NCI-H2081 (cell line): ENCODE data around the gene MYO3A.

Experiments used
- DNase-seq, 2 experiments: peaks; one replicate each; lab custom pipeline; 2025; lab: John Stamatoyannopoulos, UW

Gene MYO3A

GRCh38 chr10:26214004-26214403 is 280.0 kb downstream of the MYO3A start:
- DNase-seq, result peak; percentile 88 to 94

- peak in 1 of 2 experiments; percentile 51 for DNase-seq
These were observed 280.7 kb downstream of the MYO3A start for GRCh38 chr10:26214551-26215395.

- peak in 1 of 2 experiments; percentile 37 for DNase-seq
These were observed 281.4 kb downstream of the MYO3A start for GRCh38 chr10:26215396-26215934.

GRCh38 chr10:26215935-26216584 is 282.0 kb downstream of the MYO3A start:
- DNase-seq, result peak; percentile 75 to 80

GRCh38 chr10:26216585-26217395 is 282.8 kb downstream of the MYO3A start, which contains the start of gene GAD2:
Gene GAD2 (plus strand): TSS chr10:26216774. CDS start chr10:26216810, 36 bp downstream.
- DNase-seq, result peak in 1 of 2 experiments; percentile 32

- peak; percentile 34 to 75 for DNase-seq
These were observed 283.5 kb downstream of the MYO3A start for GRCh38 chr10:26217396-26218086.

- DNase-seq, result no peak
These were observed 285.6 kb downstream of the MYO3A start for GRCh38 chr10:26219676-26220075.

GRCh38 chr10:26220901-26221300 is 286.9 kb downstream of the MYO3A start:
- no peak for DNase-seq

GRCh38 chr10:26221541-26221940 is 287.5 kb downstream of the MYO3A start:
- peak; percentile 10 to 27 for DNase-seq

GRCh38 chr10:26222563-26222962 is 288.5 kb downstream of the MYO3A start:
- DNase-seq, result no peak

GRCh38 chr10:26225322-26225721 is 291.3 kb downstream of the MYO3A start:
- DNase-seq, result no peak

- DNase-seq, result no peak
These were observed 293.8 kb downstream of the MYO3A start for GRCh38 chr10:26227786-26228185.

- no peak for DNase-seq
These were observed 298.1 kb downstream of the MYO3A start for GRCh38 chr10:26232174-26232573.

GRCh38 chr10:26235761-26236160 is 301.7 kb downstream of the MYO3A start:
- no peak for DNase-seq

- DNase-seq, result no peak
These were observed 304.3 kb downstream of the MYO3A start for GRCh38 chr10:26238378-26238777.

GRCh38 chr10:26242706-26243350 is 308.8 kb downstream of the MYO3A start:
- DNase-seq, result peak; percentile 38 to 66

- DNase-seq, result peak in 1 of 2 experiments; percentile 49
These were observed 309.3 kb downstream of the MYO3A start for GRCh38 chr10:26243351-26243720.

- no peak for DNase-seq
These were observed 315.7 kb downstream of the MYO3A start for GRCh38 chr10:26249681-26250080.

GRCh38 chr10:26251925-26252324 is 317.9 kb downstream of the MYO3A start:
- DNase-seq, result no peak

GRCh38 chr10:26254616-26255015 is 320.6 kb downstream of the MYO3A start:
- DNase-seq, result no peak

GRCh38 chr10:26259341-26259740 is 325.3 kb downstream of the MYO3A start:
- no peak for DNase-seq
